Muscle layer of colon (tissue), 2 donors: ENCODE data around the gene CYB5R2.
"Not testable (repeated sequence)": the region's sequence is repeated elsewhere in the genome, so short reads cannot be mapped to it uniquely, and the experiment has no call there.

Experiments
- H3K27ac ChIP-seq: one replicate; pipeline ENCODE4 v1.7.0; 2013; ENCODE audit warnings: low read depth, mild to moderate bottlenecking, low read length, moderate library complexity
- H3K27me3 ChIP-seq, 2 donors: one replicate each; pipeline ENCODE4 v1.7.0; 2013; ENCODE audit warnings: low read length in 2 of 2, mild to moderate bottlenecking in 2 of 2; ENCODE audit not compliant: insufficient read depth in 2 of 2, control insufficient read depth in 1 of 2
- H3K36me3 ChIP-seq: one replicate; pipeline ENCODE4 v1.7.0; 2013; ENCODE audit warnings: mild to moderate bottlenecking, low read length; ENCODE audit not compliant: insufficient read depth
- H3K4me1 ChIP-seq: one replicate; pipeline ENCODE4 v1.7.0; 2013; ENCODE audit warnings: mild to moderate bottlenecking, low read length; ENCODE audit not compliant: insufficient read depth
- H3K4me3 ChIP-seq, 2 donors: one replicate each; pipeline ENCODE4 v1.7.0; 2013; ENCODE audit warnings: low read length in 2 of 2, low read depth in 1 of 2, mild to moderate bottlenecking in 1 of 2, moderate library complexity in 1 of 2
- H3K9ac ChIP-seq: one replicate; pipeline ENCODE4 v1.7.0; 2013; ENCODE audit warnings: low read length
- H3K9me3 ChIP-seq: one replicate; pipeline ENCODE4 v1.7.0; 2013; ENCODE audit warnings: mild to moderate bottlenecking, low read length
- donor health status: abdominal sarcoma.
- donor health status: Adenocarcinoma of cecum.

CYB5R2 gene

GRCh38 chr11:7668464-7668863 is 4.8 kb downstream of the CYB5R2 start:
- Histone ChIP-seq H3K9me3 (no peaks in the 10 kb centered on the region), H3K4me1 (no peaks in the 10 kb centered on the region), H3K4me3 (no peak overlapping the region), H3K9ac (no peak overlapping the region), H3K27ac (no peak overlapping the region), H3K27me3 (peaks cover 3 to 19% of the 10 kb centered on the region in 2 donors), H3K36me3 (no peaks in the 10 kb centered on the region)

- H3K9ac ChIP-seq: no peak overlapping the region
- peaks cover 0 to 9% of the 10 kb centered on the region in 2 donors for H3K27me3 ChIP-seq
- no peaks in the 10 kb centered on the region for H3K9me3 ChIP-seq
- no peaks in the 10 kb centered on the region for H3K36me3 ChIP-seq
- no peak overlapping the region for H3K4me3 ChIP-seq
- no peaks in the 10 kb centered on the region for H3K4me1 ChIP-seq
- no peak overlapping the region for H3K27ac ChIP-seq
These were observed 5.8 kb downstream of the CYB5R2 start for GRCh38 chr11:7667460-7667859.

DNA sequence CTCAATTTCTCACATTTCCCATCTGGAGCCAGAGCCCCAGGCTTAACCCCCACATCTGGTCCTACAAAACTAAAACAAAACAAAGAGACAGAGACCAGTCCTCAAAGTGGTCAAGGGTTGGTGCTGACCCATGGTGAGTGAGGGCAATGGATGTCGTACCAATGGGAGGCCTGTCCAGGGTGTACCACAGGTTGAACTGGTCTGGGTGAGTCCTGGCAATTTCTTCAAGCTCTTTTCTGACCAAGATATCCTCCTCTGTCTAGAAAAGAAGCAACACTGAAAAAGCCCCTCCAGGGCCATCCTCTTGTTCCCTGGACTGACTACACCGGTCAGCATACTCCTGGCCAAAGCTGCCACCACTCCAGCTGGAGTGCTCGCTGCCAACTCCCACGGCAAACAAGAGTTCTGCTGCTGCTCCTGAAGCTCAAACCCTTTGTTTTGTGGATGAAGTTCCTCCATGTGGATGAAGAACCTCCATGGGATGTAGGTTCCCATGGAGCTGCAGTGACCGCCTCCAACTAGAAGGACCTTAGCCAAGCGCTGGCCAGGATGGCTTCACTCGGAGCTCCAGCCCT is 6.9 kb downstream of the CYB5R2 start:
- H3K27ac ChIP-seq: no peak overlapping the region
- H3K27me3 ChIP-seq: peaks cover 0 to 5% of the 10 kb centered on the region in 2 donors
- no peaks in the 10 kb centered on the region for H3K9me3 ChIP-seq
- H3K9ac ChIP-seq: no peak overlapping the region
- no peaks in the 10 kb centered on the region for H3K36me3 ChIP-seq
- no peak overlapping the region for H3K4me3 ChIP-seq
- no peaks in the 10 kb centered on the region for H3K4me1 ChIP-seq

- Histone ChIP-seq H3K9me3 (no peaks in the 10 kb centered on the region), H3K27me3 (no peaks in the 10 kb centered on the region), H3K27ac (no peak overlapping the region), H3K36me3 (no peaks in the 10 kb centered on the region), H3K4me1 (no peaks in the 10 kb centered on the region), H3K4me3 (no peak overlapping the region), H3K9ac (no peak overlapping the region)
These were observed 7.6 kb downstream of the CYB5R2 start for GRCh38 chr11:7665473-7666291.

GRCh38 chr11:7664867-7665266 is 8.4 kb downstream of the CYB5R2 start:
- Histone ChIP-seq H3K4me1 (no peaks in the 10 kb centered on the region), H3K4me3 (no peak overlapping the region), H3K9ac (no peak overlapping the region), H3K27me3 (no peaks in the 10 kb centered on the region), H3K9me3 (no peaks in the 10 kb centered on the region), H3K27ac (no peak overlapping the region), H3K36me3 (no peaks in the 10 kb centered on the region)

- not testable (repeated sequence) for H3K9ac ChIP-seq, H3K36me3 ChIP-seq, H3K4me3 ChIP-seq, H3K27ac ChIP-seq, H3K27me3 ChIP-seq, H3K4me1 ChIP-seq, H3K9me3 ChIP-seq
These were observed 9.8 kb downstream of the CYB5R2 start for GRCh38 chr11:7663531-7663930.

DNA sequence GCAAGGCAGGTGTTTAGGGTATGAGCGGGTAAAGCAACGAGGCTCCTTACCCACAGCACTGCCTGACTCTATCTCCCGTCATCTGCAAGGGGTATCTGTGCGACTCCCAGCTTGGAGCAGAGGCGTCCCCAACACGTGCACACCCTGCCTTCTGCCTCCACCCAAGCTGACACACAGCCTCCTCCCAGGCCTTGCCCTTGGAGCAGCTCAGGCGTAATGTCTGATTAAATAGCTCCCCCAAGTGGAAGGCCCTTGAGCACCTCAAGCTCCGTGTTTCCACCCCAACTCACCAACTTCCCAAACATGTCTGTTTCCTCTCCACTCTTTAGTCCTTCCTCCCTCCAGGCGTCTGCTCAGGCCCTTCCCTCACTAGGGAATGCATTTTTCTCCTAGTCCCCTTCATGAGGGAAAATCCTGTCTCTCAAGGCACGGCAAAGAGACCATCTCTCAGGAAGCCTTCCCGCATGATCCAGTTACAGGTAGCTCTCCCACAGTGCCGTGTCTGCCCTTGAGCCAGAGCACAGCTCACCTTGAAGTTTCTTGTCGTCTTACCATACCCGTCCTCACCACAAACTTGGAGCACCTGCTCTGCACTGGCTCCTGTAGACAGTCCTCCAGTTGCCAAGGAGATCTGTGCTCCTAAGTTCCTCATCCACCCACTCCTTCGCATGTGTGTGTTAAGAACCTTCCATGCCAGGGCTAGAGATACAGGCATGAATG is 15.8 kb downstream of the CYB5R2 start:
- H3K27me3 ChIP-seq: no peaks in the 10 kb centered on the region
- H3K4me3 ChIP-seq: no peak overlapping the region
- no peak overlapping the region for H3K27ac ChIP-seq
- peaks cover 21% of the 10 kb centered on the region for H3K36me3 ChIP-seq
- H3K9ac ChIP-seq: no peak overlapping the region
- no peaks in the 10 kb centered on the region for H3K4me1 ChIP-seq
- no peaks in the 10 kb centered on the region for H3K9me3 ChIP-seq

- H3K36me3 ChIP-seq: peaks cover 26% of the 10 kb centered on the region
- H3K27ac ChIP-seq: no peak overlapping the region
These were observed 16.6 kb downstream of the CYB5R2 start for GRCh38 chr11:7656704-7657103.

DNA sequence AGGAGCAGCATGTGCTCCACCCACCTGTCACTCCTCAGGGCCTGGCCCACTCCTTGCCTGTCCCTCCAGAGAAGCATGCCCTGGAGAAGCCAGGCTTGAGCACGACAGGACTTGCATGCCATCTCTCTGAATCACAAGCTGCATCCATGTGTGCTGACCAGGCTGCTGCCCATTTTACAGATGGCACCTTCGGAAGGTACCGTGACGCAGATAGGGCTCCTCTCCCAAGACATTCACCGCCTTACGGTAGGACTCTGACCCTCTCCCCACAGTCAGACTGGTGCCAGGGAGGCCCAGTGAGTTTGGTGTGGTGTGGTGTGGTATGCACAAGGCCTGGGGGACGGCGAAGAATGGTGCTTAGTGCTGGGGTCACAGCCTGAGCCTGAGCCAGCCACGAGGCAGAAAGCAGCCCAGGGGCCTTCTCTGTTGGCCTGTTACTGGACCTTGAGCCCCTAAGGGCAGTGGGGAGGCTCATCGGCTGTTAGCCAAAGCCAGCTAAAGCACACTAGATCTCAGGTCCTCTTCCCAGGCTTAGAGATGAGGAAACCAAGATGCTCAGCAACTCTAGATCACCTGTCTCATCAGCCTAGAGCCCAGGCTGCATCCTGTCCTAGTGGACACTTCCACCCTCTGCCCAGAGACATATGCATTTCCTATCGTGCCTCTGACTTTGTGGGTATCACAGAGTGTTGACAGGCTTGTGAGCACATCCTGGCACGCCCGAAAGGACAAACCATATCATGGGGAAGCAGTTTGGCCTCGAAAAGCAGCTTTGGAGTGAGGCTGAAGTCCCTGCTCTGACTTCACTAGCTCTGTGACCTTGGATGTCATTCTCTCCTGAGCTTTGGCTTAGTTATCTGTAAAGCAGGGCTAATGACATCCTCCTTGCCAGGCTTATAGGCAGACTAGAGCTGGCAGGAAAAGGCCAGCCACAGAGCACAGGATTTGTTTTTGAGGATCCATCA is 17.8 kb downstream of the CYB5R2 start:
- H3K27me3 ChIP-seq: no peaks in the 10 kb centered on the region
- no peaks in the 10 kb centered on the region for H3K4me1 ChIP-seq
- no peak overlapping the region for H3K4me3 ChIP-seq
- no peaks in the 10 kb centered on the region for H3K9me3 ChIP-seq
- peaks cover 31% of the 10 kb centered on the region for H3K36me3 ChIP-seq
- no peak overlapping the region for H3K9ac ChIP-seq
- H3K27ac ChIP-seq: no peak overlapping the region

More at GRCh38 chr11:7656704-7657103, 16.6 kb downstream of the CYB5R2 start:
- Histone ChIP-seq H3K9ac (no peak overlapping the region), H3K27me3 (no peaks in the 10 kb centered on the region), H3K4me3 (no peak overlapping the region), H3K9me3 (no peaks in the 10 kb centered on the region), H3K4me1 (no peaks in the 10 kb centered on the region)

- no peak overlapping the region for H3K4me3 ChIP-seq
- no peaks in the 10 kb centered on the region for H3K9me3 ChIP-seq
- no peaks in the 10 kb centered on the region for H3K27me3 ChIP-seq
- H3K9ac ChIP-seq: no peak overlapping the region
- H3K4me1 ChIP-seq: no peaks in the 10 kb centered on the region
- no peak overlapping the region for H3K27ac ChIP-seq
- H3K36me3 ChIP-seq: peaks cover 31% of the 10 kb centered on the region
These were observed 19.1 kb downstream of the CYB5R2 start for GRCh38 chr11:7654195-7654705.
